HG02943 (cell line): ENCODE measurements around the gene GPC6.

Experiments
- ATAC-seq: cut with Tn5 transposase; IDR thresholded peaks from one replicate; pipeline ENCODE4 v1.9.1; 2021; ENCODE audit warnings: mild to moderate bottlenecking, low read depth, moderate library complexity; ENCODE audit not compliant: unreplicated experiment

GPC6 gene

DNA sequence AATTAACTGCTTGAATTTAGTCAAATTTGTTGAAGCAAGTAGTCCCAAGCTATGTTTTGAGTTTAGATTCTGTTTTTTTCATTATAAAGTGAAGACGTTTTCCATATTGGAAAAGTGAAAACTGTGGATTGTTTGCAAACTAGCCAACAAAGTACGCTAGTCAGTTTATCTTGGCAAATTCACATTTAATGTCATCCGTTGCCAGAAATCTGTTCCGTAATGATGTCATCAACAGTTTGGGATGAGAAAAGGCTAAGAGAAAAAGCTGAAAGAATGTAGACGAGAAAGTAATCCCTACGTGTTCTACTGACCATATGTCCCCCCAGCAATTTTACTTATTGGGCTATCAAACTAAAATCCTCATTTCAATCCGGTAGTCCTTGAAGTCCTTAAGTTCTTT lies 419.6 kb downstream of the GPC6 start:
- no peak for ATAC-seq

DNA sequence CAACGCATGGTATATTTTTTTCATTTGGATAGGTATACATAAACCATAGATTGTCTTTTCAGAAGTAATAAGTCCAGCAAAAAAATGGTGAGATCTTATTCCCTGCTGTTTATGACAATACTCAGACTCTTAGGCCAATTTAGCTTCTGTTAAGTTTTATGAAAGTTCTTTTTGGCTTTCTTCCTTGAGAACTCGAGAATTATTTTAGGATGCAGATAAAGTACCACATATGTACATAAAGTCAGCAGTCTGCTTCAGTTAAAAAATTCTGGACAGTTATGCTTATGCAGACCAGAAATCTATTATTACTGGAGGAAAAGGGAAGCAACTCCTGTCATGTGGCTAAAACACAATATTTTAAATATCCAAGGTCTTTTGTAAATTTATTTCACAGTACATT lies 422.9 kb downstream of the GPC6 start:
- no peak for ATAC-seq

DNA sequence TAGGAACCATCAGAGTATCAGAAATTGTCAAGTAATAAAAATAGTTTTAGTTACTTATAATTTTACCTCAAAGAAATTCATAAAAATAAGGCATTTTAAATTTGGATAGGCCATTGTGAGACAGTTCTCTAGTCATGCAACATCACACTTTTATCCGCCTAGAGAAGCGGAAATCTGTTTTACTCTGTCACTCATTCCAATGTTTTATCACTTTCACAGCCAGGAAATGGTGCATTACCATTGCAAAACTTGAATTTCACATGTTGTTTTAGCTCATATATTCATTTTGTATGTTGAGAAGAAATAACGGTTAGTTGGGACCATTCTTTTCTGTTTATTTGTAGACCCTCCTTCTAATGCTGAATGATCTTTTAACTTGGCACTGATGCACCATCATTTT lies 427.2 kb downstream of the GPC6 start:
- ATAC-seq, result no peak

DNA sequence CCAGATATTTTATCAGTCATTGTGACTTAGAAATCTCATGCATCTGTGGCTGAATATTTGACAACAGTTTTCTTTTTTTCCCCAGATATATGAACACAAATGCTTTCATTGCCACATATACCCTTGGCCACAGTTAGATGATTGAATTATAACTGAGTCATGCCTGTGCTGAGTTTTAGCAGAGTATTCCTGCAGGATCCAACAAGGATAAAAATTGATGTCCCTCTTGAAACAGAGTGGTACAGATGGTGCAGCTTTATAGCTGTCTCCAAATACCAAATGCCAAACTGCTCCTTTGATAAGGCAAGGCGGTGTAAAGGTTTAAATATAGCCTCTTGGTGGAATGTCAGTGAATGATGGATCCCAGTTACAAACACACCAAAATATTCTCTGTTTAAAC lies 428.5 kb downstream of the GPC6 start:
- no peak for ATAC-seq

DNA sequence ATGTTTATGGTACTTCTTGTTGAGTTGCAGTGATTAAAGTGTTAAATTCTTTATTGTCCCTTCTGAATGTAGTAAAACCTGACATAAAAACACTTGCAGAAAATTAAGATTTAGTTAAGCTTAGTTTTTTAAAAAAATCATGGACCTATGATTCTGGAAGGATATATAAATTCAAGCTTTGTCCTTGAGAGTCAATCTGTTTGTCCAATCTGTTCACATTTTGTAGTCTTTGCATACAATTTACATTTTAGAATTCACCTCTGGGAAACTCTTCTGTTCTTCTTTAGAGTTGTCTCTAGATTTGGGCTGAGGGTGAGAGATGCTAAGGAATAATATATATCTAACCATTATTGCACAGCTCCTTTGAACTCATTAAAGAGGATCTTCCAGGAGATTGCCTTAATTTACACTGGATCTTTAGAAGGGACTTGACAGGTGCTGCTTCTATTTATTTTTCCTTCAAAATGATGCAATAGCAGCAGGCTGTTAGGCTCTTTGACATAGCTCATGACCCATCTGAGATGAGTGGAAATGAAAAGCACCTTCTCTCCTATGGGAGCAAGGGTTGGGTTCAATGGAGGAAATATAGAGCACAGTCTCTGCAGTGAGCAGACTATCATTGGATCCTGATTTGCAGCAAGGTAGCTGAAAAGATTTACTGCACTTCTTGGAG lies 433.9 kb downstream of the GPC6 start:
- no peak for ATAC-seq

DNA sequence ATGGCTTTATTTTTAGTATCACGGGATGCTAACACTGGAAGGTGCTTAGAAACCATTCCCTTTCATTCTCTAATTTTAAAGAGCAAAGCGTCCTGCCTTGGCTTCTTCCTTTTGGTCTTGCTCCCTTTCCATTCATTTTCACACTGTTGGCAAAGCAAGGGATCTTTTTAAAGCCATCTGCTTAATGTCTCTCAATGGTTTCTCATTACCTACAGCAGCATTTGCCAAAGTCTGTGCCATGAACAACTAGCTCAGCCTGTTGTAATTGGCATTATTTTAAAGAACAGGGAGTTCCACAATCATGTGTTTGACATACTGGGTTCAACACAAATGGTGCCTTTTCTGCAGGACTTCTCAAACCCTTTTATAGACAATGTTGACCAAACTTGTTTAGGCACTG lies 444.3 kb downstream of the GPC6 start:
- no peak for ATAC-seq

DNA sequence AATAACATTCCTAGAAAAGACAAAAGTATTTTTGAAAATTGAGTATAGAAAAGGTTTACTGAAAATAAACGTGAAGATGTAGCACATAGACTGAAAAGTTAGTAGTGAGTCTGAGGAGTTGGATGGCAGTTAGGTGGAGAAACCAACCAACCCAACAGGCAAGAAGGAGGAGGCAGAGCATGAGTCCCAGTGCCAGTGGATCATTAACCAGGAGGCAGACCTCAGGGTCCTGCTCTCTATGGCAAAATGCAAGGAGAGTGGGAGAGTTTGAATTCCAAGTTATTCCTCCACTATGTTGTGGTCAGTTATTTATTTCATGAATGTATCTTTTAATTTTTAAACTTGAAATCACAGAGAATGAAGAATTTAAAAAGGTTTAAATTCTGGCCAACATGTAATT lies 446.4 kb downstream of the GPC6 start:
- ATAC-seq, result no peak

DNA sequence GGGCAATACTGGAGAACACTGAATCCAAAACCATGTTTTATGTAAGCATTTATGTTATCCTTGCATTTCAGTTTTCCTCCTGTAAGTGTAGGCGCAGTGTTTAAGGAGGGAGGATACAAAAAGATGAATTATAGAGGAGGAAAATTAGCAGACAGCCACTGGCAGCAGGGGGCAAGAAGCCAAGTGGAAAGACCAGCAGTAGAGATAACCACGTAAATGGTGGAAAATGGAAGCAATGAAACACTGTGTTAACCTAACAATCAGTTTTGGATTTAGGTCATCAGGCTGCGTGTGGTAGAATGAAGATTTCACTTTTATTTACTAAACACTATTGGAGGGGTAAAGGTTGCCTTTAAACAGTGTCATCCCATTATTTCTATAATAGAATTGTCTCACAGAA lies 447.3 kb downstream of the GPC6 start:
- ATAC-seq, result no peak

DNA sequence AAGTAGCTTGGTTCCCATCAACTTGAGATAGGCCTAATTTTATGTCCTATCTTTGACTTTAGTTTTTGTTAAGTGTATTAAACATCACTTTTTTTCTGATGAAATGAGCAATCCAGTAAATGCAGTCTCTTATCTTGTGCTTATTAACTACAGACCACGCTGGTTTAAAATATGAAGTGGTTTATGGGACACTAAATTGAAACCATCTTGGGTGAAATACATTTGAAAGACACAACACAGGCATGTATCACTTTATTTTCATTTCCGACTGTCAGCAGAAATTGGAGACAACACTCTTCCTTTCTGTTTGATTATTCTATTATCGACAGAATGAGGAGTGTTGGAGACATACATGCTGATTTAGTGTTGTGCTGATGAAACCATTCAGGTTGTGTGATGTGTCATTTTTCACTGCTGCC lies 447.7 kb downstream of the GPC6 start:
- no peak for ATAC-seq

DNA sequence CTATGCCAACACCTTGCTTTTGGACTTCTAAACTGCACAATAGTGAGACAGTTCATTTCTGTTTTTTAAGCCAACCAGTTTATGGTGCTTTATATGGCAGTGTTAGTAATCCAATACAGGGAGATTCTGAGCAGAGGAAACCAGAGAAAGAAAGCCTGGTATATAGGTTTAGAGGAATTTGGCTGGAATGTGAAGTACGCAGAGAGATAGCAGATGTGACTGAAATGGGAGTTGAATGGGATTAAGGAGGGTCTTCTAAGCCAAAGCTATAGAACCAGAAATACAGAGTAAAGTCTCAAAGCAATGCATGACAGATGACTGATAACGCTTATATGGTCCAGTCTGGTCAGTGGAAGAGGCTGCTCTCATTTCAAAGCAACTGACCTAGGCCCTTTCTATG lies 453.7 kb downstream of the GPC6 start:
- ATAC-seq, result no peak

DNA sequence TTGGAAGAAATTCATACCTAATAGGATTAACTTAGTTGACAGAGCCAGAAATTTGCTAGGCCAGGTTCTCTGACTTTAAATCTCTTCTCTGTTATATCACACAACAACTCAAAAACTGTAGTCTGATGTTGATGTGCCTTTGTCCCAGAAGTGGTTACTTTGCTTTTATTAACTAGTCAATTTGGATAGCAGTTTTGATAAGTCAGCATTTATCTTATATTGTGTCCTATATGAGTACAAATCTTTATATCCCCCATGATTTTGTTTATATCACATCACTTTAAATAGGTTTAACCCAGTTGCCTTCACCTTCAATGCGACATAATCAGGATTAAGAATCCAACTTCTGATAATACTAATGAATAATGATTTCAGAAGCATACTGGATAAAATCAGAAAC lies 459.3 kb downstream of the GPC6 start:
- ATAC-seq, result no peak

DNA sequence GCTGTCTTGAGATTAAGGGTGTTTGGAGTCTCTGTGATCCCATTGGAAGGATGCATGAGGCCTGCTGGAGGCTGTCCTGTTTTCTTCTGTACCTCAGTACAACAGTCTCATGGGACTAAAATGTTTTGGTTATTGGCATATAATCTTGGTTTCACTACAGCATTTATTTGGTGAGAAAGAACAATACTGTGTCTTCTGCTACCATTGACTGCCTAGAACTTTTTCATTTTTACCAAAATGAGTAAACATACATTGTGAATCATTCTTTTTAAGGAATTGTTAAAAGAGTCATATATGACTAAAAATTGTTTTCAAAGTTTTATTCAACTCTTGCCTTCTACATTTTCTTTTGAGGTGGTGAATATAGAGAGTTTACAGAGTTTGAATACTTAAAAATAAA lies 459.8 kb downstream of the GPC6 start:
- ATAC-seq, result no peak

DNA sequence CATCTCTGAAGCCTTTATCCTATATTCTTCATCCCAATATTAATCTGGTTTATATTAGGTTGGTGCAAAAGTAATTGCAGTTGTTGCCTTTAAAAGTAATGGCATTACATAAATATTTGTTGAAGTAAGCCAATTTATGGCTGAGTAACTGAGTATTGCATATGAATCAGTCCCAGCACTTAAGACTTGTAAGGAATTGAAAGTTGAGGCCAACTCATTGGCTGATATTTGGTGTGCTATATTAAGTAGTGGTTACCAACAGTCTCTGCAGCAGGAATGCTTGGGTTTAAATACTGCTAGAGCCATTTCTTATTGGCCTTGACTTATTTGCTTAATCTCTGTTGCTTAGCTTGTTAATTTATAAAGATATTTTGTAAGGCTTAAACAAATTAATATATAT lies 460.7 kb downstream of the GPC6 start:
- no peak for ATAC-seq

DNA sequence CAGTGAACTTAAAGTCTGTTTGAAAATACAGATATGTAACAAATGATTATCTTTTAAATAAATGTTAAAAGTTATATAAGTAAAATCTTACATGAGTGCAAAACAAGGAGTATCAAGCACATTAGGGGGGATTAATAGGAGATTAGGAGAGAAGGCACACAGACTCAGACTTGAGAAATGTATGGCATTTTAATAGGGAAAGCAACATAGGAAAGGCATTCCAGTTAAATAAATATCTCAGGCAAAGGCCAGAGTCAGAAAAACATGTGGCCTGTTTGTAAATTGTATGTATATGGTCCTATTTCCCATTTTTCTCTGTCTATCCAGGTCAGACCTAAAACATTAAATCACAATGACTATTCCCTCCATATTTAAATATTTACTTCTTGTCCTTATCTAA lies 462.7 kb downstream of the GPC6 start:
- ATAC-seq, result no peak

DNA sequence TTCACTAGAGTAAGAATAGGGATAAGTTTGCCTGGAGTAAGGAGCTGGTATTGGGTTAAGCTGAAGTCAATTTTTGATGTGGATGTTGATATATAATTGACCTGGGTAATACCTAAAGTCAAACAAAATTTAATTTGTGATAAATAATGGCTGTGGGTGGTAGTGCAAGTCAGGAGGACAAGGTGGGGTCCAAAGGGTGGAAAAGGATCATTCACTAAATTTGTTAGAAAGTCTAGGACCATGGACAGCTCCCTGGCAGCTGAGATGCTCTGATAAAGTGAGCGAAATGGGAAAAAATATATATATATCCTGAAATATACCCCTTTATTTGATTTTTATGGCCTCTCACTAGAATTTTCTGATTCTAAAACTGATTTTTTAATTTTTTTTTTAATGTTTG lies 463.5 kb downstream of the GPC6 start:
- no peak for ATAC-seq

DNA sequence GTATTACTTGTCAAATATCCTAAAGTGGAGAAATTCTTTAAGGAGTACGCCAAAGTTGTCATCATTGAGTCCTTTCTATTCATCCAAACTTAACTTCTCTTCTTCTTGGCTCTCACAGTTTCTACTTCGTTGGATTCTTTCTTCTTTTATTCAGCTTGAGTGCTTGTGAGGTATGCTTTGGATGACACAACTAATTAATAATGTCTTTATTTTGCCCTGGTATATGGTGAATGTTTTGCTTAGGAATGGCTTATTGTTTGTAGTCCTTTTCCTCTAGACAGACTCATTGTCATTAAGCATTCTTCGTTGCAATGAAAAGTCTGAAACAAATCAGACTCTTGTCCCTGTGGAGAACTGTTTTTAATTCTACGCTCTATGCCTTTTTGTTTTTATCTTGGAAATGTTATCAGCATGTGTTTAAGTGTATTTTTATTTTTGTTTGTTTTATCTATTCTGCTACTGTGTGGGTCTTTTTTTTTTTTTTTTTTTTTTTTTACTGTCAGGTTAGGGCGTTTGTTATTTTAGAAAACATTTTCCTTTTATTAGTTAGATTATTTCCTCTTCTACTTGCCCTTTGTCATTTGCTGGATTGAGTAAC lies 471.5 kb downstream of the GPC6 start:
- no peak for ATAC-seq

DNA sequence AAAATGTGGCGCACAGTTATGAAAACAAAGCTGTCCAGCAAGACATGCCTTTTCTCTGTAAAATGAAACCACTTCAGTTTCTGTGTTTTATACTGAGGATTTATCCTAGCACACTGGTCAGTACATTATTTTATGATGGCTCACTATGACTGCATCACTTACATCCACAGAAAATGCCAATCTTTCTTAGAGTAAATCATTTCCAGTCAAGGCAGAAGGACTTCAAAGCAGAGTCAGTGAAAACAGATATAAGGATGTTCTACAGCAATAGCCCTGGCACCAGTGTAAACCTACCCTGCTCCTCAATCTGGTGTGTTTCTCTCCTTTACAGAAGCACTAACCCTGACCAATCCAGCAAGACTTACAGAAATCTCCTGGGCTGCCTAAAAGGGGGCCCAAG lies 473.5 kb downstream of the GPC6 start:
- no peak for ATAC-seq

DNA sequence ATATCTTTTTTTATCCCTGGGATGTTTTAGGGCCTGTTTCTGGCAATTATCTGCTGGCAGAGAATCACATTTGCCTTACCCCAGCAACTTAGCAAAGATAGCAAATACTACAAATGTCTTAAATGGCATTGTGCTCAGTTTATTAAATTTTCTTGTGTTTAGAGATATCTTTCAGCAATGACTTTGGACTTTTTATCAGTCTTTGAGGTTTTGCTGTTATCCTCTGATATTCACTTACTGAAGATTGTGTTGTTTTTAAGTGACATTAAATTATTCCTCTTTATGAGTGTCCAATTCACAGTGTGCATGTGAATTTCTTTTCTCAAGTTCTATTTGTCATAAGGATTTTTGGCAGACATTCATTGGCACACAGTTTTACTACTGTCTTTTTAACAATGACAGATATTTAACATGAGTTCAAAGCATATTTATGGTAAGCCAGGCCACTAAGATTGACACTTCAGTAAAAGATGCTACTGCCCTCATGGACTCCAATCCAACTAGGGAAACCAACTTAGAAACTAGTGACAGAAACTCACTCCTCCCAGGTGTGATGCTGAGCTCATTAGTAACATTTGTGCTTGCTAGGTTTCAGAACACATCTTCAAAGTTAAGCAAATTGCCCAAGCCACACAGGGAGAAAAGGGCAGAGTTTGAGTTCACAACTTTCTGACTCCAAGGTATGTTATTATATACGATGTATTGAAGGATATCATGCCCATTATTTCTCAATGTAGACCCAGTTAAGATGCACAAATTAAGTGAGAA lies 481.9 kb downstream of the GPC6 start:
- ATAC-seq, result no peak

DNA sequence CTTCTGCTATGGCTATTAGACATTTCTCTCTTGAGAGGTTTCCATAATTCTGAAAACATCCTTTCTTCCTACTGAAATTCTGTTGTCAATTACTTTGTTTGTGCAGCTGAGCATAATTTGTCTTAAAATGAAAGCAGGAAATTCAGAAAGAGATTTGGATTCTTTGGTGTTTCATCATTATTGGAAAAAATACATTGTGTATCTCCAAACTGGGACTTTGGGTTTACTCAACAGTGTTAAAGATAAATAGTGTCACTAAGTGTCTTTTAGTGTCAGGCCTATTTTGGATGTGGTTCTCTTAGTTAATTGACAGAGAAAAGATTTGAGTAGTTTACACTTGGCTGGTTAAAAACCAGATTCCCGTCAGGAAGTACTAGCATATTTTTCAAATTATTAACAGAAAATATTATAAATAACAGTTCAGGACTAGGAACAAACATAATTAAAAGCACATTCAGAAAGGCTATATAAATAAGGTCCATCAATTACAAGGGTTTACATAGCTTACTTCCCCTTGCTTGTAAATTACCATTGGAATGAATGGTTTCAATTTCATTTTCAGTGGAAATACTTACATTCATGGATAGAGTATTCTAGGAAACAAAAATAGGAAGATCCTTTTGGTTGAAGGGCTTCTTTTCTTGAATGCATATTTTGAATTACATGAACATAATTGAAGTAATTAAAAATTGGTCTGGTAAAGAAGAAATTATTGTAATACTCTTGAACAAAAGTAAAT lies 483.1 kb downstream of the GPC6 start:
- no peak for ATAC-seq

DNA sequence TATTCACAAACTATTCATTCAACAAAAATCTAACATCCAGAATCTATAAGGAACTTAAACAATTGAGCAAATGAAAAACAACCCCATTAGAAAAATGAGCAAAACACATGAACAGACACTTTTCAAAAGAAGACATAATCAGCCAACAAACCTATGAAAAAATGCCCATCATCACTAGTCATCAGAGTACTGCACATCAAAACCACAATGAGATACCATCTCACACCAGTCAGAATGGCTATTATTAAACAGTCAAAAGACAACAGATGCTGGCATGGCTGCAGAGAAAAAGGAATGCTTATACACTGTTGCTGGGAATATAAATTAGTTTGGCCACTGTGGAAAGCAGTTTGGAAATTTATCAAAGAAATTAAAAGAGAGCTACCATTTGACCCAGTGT lies 487.6 kb downstream of the GPC6 start:
- no peak for ATAC-seq

DNA sequence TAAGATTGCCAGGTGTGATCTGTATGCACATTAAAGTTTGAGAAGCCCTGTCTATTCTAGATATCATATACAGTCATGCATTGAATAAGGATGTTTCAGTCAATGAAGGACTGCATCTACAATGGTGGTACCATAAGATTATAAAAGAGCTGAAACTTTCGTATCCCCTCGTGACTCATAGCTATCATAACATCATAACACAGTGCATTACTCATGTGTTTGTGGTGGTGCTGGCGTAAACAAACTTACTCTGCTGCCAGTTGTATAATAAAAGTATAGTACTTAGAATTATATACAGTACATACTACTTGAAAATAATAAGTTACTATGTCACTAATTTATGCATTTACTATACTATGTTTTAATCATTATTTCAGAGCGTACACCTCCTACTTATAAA lies 489.3 kb downstream of the GPC6 start:
- ATAC-seq, result no peak
